KOPT-K1 (cell line): ENCODE measurements around the gene NUDT4.
"Not testable (repeated sequence)": the region's sequence is repeated elsewhere in the genome, so short reads cannot be mapped to it uniquely, and the experiment has no call there.

Experiments
- H3K27ac ChIP-seq: fragments of 200-600 bp; sonication (generic); 2 replicates; pipeline ENCODE4 v1.5.1; 2016; ENCODE audit warnings: antibody characterized with exemption, mild to moderate bottlenecking, low read depth, low read length; ENCODE audit not compliant: poor library complexity, severe bottlenecking
- H3K36me3 ChIP-seq: fragments of 200-600 bp; sonication (generic); 2 replicates; pipeline ENCODE4 v1.5.1; 2017; ENCODE audit warnings: antibody characterized with exemption, mild to moderate bottlenecking, low read length, moderate library complexity; ENCODE audit not compliant: insufficient read depth
- H3K9me3 ChIP-seq: fragments of 200-600 bp; sonication (generic); 2 replicates; pipeline ENCODE4 v1.5.1; 2017; ENCODE audit warnings: antibody characterized with exemption, low read length, mild to moderate bottlenecking; ENCODE audit not compliant: insufficient read depth, poor library complexity, severe bottlenecking

NUDT4 gene

GRCh38 chr12:93358821-93359220, 18.9 kb upstream of the NUDT4 start:
- Histone ChIP-seq H3K36me3 (no peaks in the 10 kb centered on the region), H3K9me3 (no peaks in the 10 kb centered on the region), H3K27ac (no peak overlapping the region)

- Histone ChIP-seq H3K9me3 (no peaks in the 10 kb centered on the region), H3K36me3 (no peaks in the 10 kb centered on the region), H3K27ac (no peak overlapping the region)
Measured at GRCh38 chr12:93360688-93361087, 17.0 kb upstream of the NUDT4 start.

- peak overlapping the region; percentile 14 for H3K27ac ChIP-seq
- H3K36me3 ChIP-seq: no peaks in the 10 kb centered on the region
- H3K9me3 ChIP-seq: no peaks in the 10 kb centered on the region
Measured at GRCh38 chr12:93361151-93361919, 16.4 kb upstream of the NUDT4 start.

- peak overlapping the region; percentile 60 for H3K27ac ChIP-seq
Measured at GRCh38 chr12:93363841-93364297, 13.9 kb upstream of the NUDT4 start.

GRCh38 chr12:93365616-93366405, 11.9 kb upstream of the NUDT4 start:
- peak overlapping the region; percentile 29 for H3K27ac ChIP-seq
- H3K36me3 ChIP-seq: no peaks in the 10 kb centered on the region
- H3K9me3 ChIP-seq: no peaks in the 10 kb centered on the region

More at GRCh38 chr12:93363841-93364297, 13.9 kb upstream of the NUDT4 start:
- Histone ChIP-seq H3K36me3 (no peaks in the 10 kb centered on the region), H3K9me3 (no peaks in the 10 kb centered on the region)

- Histone ChIP-seq H3K9me3 (no peaks in the 10 kb centered on the region), H3K27ac (peak overlapping the region; percentile 5), H3K36me3 (no peaks in the 10 kb centered on the region)
Measured at GRCh38 chr12:93366422-93366821, 11.3 kb upstream of the NUDT4 start.

GRCh38 chr12:93368766-93369165, 9.0 kb upstream of the NUDT4 start:
- H3K36me3 ChIP-seq: no peaks in the 10 kb centered on the region
- H3K9me3 ChIP-seq: no peaks in the 10 kb centered on the region
- no peak overlapping the region for H3K27ac ChIP-seq

GRCh38 chr12:93369505-93369904, 8.2 kb upstream of the NUDT4 start:
- Histone ChIP-seq H3K9me3 (no peaks in the 10 kb centered on the region), H3K27ac (no peak overlapping the region), H3K36me3 (no peaks in the 10 kb centered on the region)

GRCh38 chr12:93370947-93371346, 6.8 kb upstream of the NUDT4 start:
- H3K27ac ChIP-seq: no peak overlapping the region
- H3K9me3 ChIP-seq: no peaks in the 10 kb centered on the region
- no peaks in the 10 kb centered on the region for H3K36me3 ChIP-seq

- no peak overlapping the region for H3K27ac ChIP-seq
Measured at GRCh38 chr12:93373961-93374656, 3.6 kb upstream of the NUDT4 start.

GRCh38 chr12:93375906-93376305, 1.8 kb upstream of the NUDT4 start:
- H3K36me3 ChIP-seq: no peaks in the 10 kb centered on the region; the same call in 1 of the 2 replicates
- H3K9me3 ChIP-seq: no peaks in the 10 kb centered on the region
- H3K27ac ChIP-seq: no peak overlapping the region

More at GRCh38 chr12:93373961-93374656, 3.6 kb upstream of the NUDT4 start:
- Histone ChIP-seq H3K36me3 (no peaks in the 10 kb centered on the region), H3K9me3 (no peaks in the 10 kb centered on the region)

- no peak overlapping the region for H3K27ac ChIP-seq
- H3K9me3 ChIP-seq: no peaks in the 10 kb centered on the region
- H3K36me3 ChIP-seq: peaks cover 6% of the 10 kb centered on the region
Measured at GRCh38 chr12:93376436-93377251, 1.1 kb upstream of the NUDT4 start.

- peak overlapping the region; percentile 95 for H3K27ac ChIP-seq
- H3K9me3 ChIP-seq: not testable (repeated sequence)
- peaks cover 18% of the 10 kb centered on the region for H3K36me3 ChIP-seq
Measured at GRCh38 chr12:93378196-93378997, 672 bp downstream of the NUDT4 start.

- Histone ChIP-seq H3K27ac (peak overlapping the region; percentile 95), H3K36me3 (peaks cover 23% of the 10 kb centered on the region), H3K9me3 (no peaks in the 10 kb centered on the region)
Measured at GRCh38 chr12:93378998-93379325, 1.2 kb downstream of the NUDT4 start.
